ENCODE results near the gene LZTS2.

Gene LZTS2

DNA sequence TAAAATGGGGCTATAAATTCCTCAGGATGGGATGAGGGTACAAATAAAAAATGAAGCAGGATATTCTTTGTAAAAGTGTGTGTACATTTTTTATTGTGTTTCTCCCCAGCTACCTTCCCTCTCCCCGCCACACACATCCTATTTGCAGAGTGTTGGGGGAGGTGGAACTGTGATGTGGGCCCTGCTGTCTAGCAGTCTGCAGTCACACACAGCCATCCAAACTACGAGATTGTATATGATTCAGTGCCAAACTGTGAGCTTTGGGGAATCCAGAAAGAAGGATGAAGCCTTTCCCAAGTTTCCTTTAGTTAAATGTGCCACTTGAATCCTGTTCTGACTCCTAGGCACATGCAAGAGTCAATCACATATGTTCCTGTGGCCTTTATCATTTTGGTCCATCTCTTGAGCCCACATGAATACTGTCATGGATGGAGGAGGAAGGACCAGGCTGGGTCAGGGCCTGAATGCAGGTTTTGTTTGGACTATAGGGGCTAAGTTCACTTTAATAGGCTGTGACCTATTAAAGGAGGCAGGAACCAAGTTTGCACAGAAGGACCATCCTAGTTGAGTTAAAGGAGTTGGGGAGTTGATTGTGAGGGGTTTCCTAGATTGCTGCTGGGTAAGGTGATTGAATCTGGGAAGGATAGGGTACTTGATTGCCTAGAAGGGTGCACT, 31.4 kb upstream of the LZTS2 start:
- TF ChIP-seq, protein P1, sequence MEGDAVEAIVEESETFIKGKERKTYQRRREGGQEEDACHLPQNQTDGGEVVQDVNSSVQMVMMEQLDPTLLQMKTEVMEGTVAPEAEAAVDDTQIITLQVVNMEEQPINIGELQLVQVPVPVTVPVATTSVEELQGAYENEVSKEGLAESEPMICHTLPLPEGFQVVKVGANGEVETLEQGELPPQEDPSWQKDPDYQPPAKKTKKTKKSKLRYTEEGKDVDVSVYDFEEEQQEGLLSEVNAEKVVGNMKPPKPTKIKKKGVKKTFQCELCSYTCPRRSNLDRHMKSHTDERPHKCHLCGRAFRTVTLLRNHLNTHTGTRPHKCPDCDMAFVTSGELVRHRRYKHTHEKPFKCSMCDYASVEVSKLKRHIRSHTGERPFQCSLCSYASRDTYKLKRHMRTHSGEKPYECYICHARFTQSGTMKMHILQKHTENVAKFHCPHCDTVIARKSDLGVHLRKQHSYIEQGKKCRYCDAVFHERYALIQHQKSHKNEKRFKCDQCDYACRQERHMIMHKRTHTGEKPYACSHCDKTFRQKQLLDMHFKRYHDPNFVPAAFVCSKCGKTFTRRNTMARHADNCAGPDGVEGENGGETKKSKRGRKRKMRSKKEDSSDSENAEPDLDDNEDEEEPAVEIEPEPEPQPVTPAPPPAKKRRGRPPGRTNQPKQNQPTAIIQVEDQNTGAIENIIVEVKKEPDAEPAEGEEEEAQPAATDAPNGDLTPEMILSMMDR (IDR thresholded peaks at IDR 0.05; ENCODE audit: low read depth, low read length, missing control alignments): no peak
- no peak overlapping the region for H3K4me3 ChIP-seq (replicated peaks; ENCODE audit: low read depth, low read length)
- no peak for DNase-seq (ENCODE audit: extremely low read depth, low read depth)

DNA sequence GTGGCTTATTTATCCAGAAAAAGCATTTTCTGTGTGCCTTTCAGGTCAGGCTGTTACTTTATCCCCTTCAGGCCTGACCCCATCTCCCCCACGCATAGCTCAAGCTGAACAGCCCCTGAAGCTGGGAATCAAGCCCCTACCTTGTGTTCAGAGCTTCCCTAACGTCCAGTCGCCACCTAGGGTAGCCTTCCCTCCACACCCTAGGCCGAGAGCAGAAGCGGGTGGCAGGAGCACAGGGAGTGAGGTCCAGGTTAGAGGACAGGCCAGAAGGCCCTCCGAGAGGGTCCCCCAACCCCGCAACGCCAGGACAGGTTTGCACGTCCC, 30.8 kb upstream of the LZTS2 start:
- H3K4me3 ChIP-seq (replicated peaks; ENCODE audit: low read depth, low read length): peak overlapping the region; percentile 56
- TF ChIP-seq, protein P1 (IDR thresholded peaks at IDR 0.05; ENCODE audit: low read depth, low read length, missing control alignments): no peak
- no peak for DNase-seq (ENCODE audit: extremely low read depth, low read depth)

DNA sequence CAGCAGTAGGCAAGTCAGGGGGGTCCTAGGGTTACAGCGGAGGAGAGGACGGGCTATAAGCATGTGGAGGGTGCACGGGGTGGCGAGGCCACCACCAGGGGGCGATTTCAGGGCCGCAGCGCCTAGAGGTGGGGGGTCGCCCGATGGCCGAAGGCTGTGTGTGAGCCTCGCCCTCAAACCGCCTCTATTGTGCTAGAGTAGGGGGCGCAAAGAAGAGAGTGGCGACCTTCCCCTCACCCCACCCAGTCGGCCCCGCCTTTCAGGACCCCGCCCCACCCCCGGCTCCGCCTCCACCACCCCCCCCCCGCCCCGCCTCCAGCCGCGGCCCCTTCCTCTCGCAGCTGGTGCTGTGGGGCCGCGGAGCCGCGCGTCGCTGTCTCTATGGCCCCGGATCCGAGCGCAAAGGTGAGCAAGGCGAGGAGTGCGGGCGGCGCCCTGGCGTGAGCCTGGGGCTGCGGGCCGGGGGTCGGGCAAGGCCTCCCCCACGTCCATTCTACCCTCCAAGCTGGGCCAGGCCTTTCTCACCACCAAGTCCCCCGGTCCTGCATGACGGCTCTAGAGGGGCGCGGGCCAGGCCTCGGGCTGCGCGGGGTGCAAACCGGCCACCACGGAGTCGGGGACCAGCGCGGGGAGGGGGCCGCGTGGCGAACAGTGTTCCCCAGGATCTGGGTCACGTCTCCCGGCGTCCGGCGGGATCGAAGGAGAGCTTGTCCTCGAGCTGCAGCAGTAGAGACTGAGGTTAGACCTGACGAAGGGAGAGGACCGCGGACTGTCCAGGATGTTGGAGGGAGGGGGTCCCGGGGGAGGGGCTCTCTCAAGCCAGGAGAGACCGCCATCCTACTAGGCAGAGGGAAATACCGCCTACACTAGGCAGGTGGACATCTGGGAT, 30.2 kb upstream of the LZTS2 start, which contains the start of gene SEMA4G:
TSS of gene SEMA4G (plus strand) at position 318 of the 889 bp plus-strand sequence. CDS start 3,409 bp downstream, outside the sequence.
- TF ChIP-seq, protein P1 (IDR thresholded peaks at IDR 0.05; ENCODE audit: low read depth, low read length, missing control alignments): peak; percentile 69
- H3K4me3 ChIP-seq (replicated peaks; ENCODE audit: low read depth, low read length): peak within 1 kb of the TSS; percentile 56
- no peak for DNase-seq (ENCODE audit: extremely low read depth, low read depth)

DNA sequence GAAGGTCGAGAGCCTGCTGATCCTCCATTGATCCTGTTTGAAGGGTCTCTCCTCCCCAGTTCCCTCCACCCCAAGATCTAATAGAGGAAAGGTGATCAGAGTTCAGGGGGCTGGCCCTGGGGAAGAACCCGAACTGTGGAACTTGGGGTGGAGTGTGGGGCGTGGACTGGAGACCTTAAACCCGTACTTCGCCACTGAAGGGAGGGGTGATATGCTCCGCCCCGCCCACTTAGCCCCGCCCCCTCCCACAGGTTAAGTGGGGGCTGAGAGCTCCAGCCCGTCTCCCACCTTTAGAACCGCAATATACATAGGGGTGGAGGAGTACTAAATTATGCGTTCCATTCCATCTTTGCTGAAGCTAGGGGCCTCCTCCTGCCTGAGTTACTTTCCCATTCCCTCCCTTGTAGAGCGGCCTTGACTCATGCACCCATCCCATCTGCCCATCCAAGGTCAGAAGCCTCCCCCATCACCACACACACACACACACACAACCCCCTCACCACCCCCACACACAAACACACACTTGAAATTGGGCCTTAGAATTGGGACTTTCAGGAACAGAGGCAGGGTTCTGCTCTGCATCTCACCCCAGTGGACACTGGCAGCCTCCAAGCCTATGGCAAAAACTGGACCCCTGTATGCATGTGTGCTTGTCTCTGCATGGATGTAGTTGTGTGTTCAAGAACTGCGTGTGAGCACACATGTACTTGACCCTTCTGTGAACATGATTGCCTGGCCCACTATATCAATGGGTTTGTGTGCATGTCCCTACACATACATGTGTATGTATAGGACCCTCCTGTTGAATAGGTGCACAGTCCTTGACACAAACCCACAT, 29.3 kb upstream of the LZTS2 start:
- TF ChIP-seq, protein P1 (IDR thresholded peaks at IDR 0.05; ENCODE audit: low read depth, low read length, missing control alignments): no peak
- DNase-seq (ENCODE audit: extremely low read depth, low read depth): no peak
- peak overlapping the region; percentile 56 for H3K4me3 ChIP-seq (replicated peaks; ENCODE audit: low read depth, low read length)

DNA sequence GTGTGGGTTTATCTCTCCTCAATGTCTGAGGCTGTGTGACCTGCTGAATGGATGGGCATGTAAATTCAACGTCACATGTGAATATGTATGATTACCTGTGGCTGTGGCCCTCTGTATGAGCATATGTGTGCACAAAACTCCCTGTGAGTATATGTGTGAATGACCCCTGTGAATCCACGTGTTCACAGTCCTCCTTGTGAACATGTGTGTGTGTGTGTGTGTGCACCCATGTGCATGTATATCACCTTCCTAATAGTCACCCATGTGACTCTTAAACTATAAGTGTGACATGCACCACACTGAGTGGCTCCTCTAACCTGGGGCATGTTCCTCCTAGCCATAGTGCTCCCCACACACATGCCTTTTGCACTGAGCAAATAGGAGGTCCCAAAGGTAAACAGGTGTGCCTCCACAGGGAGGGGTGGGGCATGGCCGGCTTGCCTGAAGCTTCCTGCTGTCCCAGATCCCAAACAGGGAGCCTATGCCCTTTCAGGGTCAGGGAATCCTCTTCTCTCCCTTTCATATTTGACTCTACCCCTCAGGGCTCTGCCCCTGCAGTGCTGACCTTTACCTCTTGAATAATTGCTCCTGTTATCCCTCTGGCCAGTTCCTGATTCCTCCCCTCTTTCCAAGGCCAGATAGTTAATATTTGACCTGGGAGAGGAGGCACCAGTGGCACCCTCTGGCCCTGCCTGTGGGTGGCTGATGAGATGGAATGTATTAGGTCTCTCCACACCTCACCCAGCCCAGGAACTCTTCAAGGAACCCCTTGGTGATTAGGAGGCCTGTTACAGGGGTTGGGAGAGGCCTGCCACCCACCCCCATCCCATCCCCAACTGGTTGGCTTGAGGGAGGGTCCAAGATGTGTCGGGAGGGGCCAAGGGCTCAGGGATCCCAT, 28.4 kb upstream of the LZTS2 start:
- DNase-seq (ENCODE audit: extremely low read depth, low read depth): no peak
- H3K4me3 ChIP-seq (replicated peaks; ENCODE audit: low read depth, low read length): no peak overlapping the region
- TF ChIP-seq, protein P1 (IDR thresholded peaks at IDR 0.05; ENCODE audit: low read depth, low read length, missing control alignments): no peak
